DOHH2 (cell line): ENCODE data around the gene FARP2.

ENCODE experiments used
- CTCF ChIP-seq: fragments of 200-600 bp; sonication (generic); IDR thresholded peaks from one replicate; pipeline ENCODE4 v1.5.1; 2014; ENCODE audit warnings: antibody characterized with exemption, mild to moderate bottlenecking, low read depth, low read length; ENCODE audit not compliant: poor library complexity, severe bottlenecking
- EZH2phosphoT487 ChIP-seq: fragments of 200-600 bp; sonication (generic); IDR thresholded peaks from 2 replicates; pipeline ENCODE4 v1.6.1; 2017; ENCODE audit warnings: borderline replicate concordance, mild to moderate bottlenecking, antibody characterized with exemption, low read length, moderate library complexity, mixed read lengths

GRCh38 chr2:241503776-241504392, 147.8 kb downstream of the FARP2 start:
- TF ChIP-seq CTCF (no peak), EZH2phosphoT487 (no peak)
